ENCODE data around the gene FOXO3. TPM values are rescaled to one million over a fixed set of nuclear protein-coding genes. Genes with fewer than 3 reads are reported as not detected.

Gene FOXO3
- total RNA-seq, 2 donors from 2014 or later: 10.4 to 21.3 TPM

DNA sequence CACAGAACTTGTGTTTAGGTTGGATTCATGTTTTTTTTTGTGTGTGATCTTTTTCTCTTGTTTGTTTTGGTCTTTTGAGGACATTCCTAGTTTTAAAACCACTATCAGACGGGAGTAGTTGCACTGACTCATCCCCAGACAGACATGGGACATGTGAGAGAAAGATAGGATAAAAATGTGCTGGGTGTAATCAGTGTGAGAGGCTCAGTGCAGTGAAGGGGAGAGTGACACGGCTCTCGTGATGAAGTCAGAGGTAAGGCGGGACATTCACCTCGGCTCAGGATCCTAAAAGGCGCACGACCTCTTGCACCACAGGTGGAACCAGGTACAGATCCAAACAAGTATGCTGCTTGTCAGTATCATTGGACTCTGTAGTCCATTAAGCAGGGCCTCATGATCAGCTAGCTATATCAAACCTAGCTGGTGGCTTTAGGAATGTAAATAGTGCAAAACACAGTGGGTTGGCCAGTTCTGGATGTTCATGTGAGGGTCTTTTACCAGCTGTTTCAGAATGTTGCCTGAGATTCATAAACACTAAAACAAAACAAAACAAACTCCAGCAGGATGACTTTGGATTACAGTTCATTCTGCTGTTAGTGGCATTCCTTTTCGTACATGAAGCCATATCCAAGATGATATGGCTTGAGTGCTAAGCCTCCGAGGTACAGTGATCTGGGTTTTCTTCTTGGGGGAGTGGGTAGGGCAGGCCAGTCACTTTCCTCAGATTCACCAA, 18.0 kb downstream of the FOXO3 start:
- H3K9me3 Mint-ChIP-seq: no peaks in the 10 kb centered on the region
- H3K27ac Mint-ChIP-seq: peak overlapping the region; percentile 8
- H3K36me3 Mint-ChIP-seq (ENCODE audit: low read depth): peaks cover 13% of the 10 kb centered on the region
- ATAC-seq (replicated peaks): no peak
- H3K4me1 Mint-ChIP-seq: peaks cover 46% of the 10 kb centered on the region
- H3K4me3 Mint-ChIP-seq: no peak overlapping the region
- no peaks in the 10 kb centered on the region for H3K27me3 Mint-ChIP-seq

DNA sequence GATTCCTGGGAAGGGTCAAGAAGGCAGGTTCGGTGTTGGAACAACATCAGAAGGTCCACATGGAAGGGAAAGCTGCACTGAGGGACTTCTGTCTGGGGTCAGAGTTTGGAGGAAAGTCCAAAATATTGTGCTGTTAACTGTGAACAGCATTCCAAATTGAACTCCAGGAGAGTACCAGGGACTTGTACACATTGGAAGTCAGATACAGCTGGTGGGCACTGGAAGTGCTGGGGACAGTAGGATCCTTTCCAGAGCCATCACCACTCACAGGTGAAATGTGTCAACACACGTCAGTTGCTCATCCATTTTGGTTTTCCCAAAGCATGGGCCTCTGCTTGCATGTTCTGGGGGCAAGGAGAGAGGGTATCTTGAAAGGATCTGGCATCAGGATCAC, 18.6 kb downstream of the FOXO3 start:
- H3K4me3 Mint-ChIP-seq: no peak overlapping the region
- H3K4me1 Mint-ChIP-seq: peaks cover 42% of the 10 kb centered on the region
- no peaks in the 10 kb centered on the region for H3K27me3 Mint-ChIP-seq
- no peaks in the 10 kb centered on the region for H3K9me3 Mint-ChIP-seq
- peaks cover 10% of the 10 kb centered on the region for H3K36me3 Mint-ChIP-seq (ENCODE audit: low read depth)
- no peak for ATAC-seq (replicated peaks)
- no peak overlapping the region for H3K27ac Mint-ChIP-seq

DNA sequence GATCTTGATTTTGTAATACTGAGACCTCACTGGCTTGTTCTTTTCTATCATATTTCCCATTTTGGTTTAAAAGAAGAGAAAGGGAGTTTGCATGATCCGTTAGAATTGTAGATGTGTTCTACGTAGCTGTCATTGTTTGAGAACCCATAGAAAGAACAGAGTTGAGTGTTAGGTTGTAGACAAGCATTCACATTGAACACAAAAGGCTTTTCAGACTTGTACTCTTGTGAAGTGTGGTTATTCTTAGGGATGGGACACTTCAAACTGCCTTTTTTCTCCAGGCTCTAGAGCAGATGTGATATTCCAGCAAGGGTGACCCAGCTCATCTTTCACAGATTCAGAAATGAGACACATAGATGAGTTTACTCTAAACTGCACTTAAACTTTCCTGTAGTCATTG, 19.9 kb downstream of the FOXO3 start:
- peak overlapping the region; percentile 26 for H3K27ac Mint-ChIP-seq
- H3K4me3 Mint-ChIP-seq: peak overlapping the region; percentile 45
- H3K4me1 Mint-ChIP-seq: peaks cover 33% of the 10 kb centered on the region
- peak; percentile 35 for ATAC-seq (replicated peaks)
- H3K9me3 Mint-ChIP-seq: no peaks in the 10 kb centered on the region
- no peaks in the 10 kb centered on the region for H3K27me3 Mint-ChIP-seq
- peaks cover 6% of the 10 kb centered on the region for H3K36me3 Mint-ChIP-seq (ENCODE audit: low read depth)

DNA sequence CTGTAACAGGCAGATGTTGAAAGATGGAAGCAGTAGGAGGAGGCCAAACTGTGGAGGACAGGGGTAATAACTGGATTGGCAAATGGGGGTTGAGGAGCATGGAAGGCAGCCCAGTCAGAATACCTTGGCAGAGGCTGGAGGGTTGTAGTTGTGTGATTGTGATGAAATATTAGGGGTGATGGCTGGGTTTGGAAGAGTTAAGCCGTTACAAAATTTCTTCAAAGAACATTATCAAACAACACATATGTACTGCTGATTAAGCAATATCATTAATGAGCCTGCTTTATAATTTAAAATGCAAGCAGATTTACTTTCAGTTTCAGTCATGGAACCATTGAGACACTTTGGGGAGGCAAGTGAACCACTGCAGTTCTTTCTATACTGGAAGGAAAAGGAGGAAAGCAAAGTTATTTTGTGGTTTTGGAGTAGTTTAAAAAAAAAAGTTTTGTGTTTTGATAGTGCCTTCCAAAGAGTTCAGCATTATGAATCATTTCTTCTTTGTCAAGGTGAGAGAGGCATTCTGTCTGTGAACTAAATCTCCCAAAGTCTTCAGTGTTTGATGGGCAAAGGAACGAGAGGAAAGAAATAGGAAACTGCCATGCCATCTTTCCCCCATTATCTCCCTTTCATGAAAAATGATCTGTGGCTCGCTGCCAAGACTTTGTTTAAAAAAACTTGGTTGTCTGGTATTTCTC, 20.7 kb downstream of the FOXO3 start:
- H3K9me3 Mint-ChIP-seq: no peaks in the 10 kb centered on the region
- ATAC-seq (replicated peaks): peak; percentile 69
- peaks cover 6% of the 10 kb centered on the region for H3K36me3 Mint-ChIP-seq (ENCODE audit: low read depth)
- no peaks in the 10 kb centered on the region for H3K27me3 Mint-ChIP-seq
- peak overlapping the region; percentile 45 for H3K4me3 Mint-ChIP-seq
- H3K4me1 Mint-ChIP-seq: peaks cover 35% of the 10 kb centered on the region
- peak overlapping the region; percentile 26 for H3K27ac Mint-ChIP-seq

DNA sequence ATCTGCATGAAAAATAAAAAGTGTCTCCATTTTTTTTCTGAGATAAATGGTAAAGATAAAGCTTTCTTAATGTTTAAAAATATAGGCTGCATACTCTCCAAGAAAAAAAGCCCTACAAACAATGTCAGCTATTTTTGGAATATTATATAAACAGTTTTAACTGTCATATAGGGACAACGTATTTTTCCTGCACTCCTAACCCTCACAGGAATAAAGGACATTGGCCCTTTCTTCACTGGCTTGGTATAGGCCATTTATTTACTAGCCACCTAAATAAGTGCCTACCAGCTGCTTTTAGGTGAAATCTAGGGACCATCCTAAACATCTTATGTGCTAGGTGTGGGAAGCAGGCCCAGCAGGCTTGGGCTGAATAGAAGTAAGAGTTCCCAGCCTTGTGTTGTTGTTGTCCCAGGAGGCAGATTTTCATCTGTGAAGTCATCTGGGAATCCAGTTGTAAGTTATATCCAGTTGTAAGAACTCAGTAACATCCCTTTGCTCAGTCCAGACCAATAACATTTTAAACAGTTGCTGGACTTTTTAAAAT, 21.3 kb downstream of the FOXO3 start:
- H3K4me1 Mint-ChIP-seq: peaks cover 32% of the 10 kb centered on the region
- H3K9me3 Mint-ChIP-seq: no peaks in the 10 kb centered on the region
- peak overlapping the region; percentile 45 for H3K4me3 Mint-ChIP-seq

DNA sequence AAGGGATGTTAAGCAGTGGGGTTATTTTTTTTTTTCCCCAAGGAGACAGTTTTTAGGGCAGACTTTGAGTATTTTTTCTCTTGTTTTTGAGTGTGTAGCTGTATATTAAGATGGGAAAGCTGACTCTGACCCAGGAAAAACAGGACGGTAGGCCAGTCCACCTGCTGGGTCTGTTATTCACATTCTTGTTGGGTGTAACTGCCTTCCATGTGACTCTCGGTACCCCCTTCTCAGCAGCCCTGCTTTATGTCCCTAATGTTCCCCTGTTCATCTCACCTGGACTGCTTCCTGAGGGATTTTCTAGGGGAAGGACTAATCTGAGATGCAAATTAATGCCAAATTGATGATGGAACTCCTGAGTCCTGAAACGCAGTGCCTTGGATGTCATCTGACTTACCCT, 21.9 kb downstream of the FOXO3 start:
- Mint-ChIP-seq H3K4me1 (peaks cover 38% of the 10 kb centered on the region), H3K27me3 (no peaks in the 10 kb centered on the region), H3K27ac (no peak overlapping the region), H3K4me3 (no peak overlapping the region), H3K36me3 (ENCODE audit: low read depth) (peaks cover 6% of the 10 kb centered on the region), H3K9me3 (no peaks in the 10 kb centered on the region)
- no peak for ATAC-seq (replicated peaks)

More for the DNA sequence above, 21.3 kb downstream of the FOXO3 start:
- no peak overlapping the region for H3K27ac Mint-ChIP-seq
- peaks cover 6% of the 10 kb centered on the region for H3K36me3 Mint-ChIP-seq (ENCODE audit: low read depth)
- H3K27me3 Mint-ChIP-seq: no peaks in the 10 kb centered on the region
- ATAC-seq (replicated peaks): no peak

DNA sequence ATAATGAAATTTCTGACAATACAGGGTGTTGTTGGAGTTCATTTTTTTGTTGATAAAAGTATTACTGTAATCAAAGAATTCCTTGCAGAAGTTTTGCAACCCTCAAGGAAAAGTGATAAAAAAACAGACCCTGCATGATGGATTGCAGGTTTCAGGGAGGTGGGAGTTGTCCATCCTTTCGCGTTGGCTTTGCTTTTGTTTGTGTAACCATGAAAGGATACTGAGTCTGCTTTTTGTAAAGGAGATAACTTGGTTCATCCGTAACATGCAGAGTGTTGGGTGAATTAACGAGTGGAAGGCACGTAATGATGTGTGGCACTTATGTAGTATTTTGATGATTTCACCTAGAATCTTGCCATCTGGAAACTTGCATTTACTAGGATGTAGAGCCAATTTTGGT, 23.6 kb downstream of the FOXO3 start:
- no peaks in the 10 kb centered on the region for H3K9me3 Mint-ChIP-seq
- no peak overlapping the region for H3K4me3 Mint-ChIP-seq
- H3K36me3 Mint-ChIP-seq (ENCODE audit: low read depth): no peaks in the 10 kb centered on the region
- no peaks in the 10 kb centered on the region for H3K27me3 Mint-ChIP-seq
- H3K4me1 Mint-ChIP-seq: peaks cover 42% of the 10 kb centered on the region
- no peak overlapping the region for H3K27ac Mint-ChIP-seq
- no peak for ATAC-seq (replicated peaks)

DNA sequence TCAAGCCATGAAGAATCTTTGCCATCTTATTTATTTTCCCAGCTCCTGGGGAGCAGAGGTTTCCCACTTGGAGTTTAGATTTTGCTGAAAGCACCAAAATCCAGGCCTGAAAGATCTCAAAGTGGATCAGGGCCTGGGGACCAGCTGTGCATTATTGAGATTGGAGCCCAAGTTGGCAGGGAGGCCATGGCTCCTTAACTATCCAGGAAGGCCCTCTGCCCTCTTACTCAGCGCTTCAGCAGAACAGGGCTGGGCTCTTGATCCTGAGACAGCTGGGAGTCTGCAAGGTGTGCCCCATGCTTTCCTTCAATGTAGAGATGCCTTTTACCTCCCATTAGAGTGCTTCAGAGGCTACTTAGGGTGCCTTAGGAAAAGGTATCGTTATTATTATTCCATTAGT, 24.6 kb downstream of the FOXO3 start:
- Mint-ChIP-seq H3K36me3 (ENCODE audit: low read depth) (peaks cover 9% of the 10 kb centered on the region), H3K27ac (no peak overlapping the region), H3K9me3 (no peaks in the 10 kb centered on the region), H3K4me1 (peaks cover 46% of the 10 kb centered on the region), H3K27me3 (no peaks in the 10 kb centered on the region), H3K4me3 (no peak overlapping the region)
- no peak for ATAC-seq (replicated peaks)

DNA sequence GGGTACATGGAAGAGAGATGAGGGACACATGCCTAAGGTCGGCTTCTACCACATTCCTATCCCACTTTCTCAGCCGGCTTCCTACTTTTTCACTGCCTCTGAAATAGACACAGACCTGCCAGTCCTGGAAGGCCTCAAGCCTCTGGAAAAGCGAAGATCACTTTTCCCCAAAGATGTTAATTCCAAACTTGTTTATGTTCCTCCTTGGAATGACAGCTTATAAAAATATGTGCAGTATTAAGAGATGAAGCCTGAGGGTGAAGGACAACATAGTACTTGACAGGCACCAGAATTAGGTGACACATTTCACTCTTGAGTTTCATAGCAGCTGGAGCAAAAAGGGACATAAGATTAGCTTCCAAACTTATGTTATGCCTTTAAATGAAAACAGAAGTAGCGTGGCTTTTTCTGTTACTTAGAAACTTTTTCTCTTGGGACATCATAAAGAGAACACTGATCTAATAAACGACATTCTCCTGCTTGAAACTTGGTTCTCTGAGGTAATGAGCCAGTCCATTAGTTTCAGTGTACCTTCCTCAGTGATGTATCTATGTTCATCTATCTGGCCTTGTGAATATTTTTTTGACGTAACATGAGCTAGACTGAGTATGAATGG, 25.3 kb downstream of the FOXO3 start:
- H3K27me3 Mint-ChIP-seq: no peaks in the 10 kb centered on the region
- no peak overlapping the region for H3K27ac Mint-ChIP-seq
- H3K4me3 Mint-ChIP-seq: no peak overlapping the region
- H3K9me3 Mint-ChIP-seq: no peaks in the 10 kb centered on the region
- ATAC-seq (replicated peaks): no peak
- H3K36me3 Mint-ChIP-seq (ENCODE audit: low read depth): peaks cover 10% of the 10 kb centered on the region
- peaks cover 42% of the 10 kb centered on the region for H3K4me1 Mint-ChIP-seq

DNA sequence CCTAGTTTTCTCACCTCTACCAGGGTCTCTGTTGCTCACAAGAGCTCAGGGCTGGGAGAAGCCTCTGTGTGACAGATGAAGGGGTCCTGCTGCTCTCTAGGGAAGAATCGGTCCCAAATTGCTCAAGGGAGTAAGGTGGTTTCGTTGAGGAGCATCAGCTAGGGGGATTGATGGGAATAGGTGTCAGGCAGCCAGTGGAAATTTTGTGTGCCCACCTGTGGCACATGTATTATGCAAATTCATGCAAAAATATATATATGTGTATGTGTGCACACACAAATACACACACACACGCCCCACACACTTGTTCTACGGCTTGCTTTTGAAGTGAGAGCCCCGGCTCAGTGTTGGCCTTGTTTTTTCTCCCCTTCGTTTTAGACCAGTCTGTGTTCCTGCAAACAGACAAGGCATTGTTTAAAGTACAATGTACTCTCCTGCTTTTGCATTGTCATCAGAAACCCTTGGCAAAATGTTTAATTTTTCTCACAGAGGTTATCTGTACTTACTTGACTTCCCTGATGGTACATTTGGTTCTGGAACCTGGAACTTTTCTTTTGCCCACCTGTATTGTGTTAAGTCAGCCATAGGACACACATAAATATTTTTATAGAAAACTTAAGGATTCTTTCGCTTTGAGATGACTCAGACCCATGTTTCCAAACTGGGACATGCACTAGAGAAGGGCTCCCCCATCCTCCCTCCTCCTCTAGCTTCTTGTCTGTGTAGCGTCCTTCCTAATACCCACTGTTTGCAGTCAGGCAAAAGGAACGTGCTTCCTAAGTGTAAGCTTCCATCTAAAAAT, 26.7 kb downstream of the FOXO3 start:
- Mint-ChIP-seq H3K36me3 (ENCODE audit: low read depth) (peaks cover 10% of the 10 kb centered on the region), H3K27me3 (no peaks in the 10 kb centered on the region), H3K27ac (no peak overlapping the region), H3K4me3 (no peak overlapping the region), H3K4me1 (peaks cover 48% of the 10 kb centered on the region), H3K9me3 (no peaks in the 10 kb centered on the region)
- no peak for ATAC-seq (replicated peaks)

DNA sequence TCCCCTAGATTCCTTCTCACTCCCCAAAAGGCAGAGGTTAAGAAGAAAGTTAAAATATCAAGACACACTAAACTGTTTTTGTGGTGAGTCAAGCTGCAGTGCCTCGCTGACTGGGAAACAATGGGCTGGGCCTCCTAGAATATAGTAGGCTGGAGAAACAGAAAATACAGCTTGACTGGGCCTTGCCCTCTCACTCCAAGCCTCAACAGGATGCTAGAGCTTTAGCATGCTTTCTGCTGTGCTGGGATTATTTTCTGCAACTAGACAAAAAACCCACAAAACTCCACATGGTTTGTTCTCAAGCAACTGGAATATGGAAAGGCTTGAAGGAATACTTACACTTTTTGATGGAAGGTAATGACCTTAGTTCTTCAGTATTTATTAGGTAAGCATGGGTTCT, 27.9 kb downstream of the FOXO3 start:
- Mint-ChIP-seq H3K27ac (peak overlapping the region; percentile 59), H3K4me1 (peaks cover 50% of the 10 kb centered on the region), H3K4me3 (peak overlapping the region; percentile 46), H3K9me3 (no peaks in the 10 kb centered on the region), H3K27me3 (no peaks in the 10 kb centered on the region), H3K36me3 (ENCODE audit: low read depth) (peaks cover 10% of the 10 kb centered on the region)
- ATAC-seq (replicated peaks): peak; percentile 51

DNA sequence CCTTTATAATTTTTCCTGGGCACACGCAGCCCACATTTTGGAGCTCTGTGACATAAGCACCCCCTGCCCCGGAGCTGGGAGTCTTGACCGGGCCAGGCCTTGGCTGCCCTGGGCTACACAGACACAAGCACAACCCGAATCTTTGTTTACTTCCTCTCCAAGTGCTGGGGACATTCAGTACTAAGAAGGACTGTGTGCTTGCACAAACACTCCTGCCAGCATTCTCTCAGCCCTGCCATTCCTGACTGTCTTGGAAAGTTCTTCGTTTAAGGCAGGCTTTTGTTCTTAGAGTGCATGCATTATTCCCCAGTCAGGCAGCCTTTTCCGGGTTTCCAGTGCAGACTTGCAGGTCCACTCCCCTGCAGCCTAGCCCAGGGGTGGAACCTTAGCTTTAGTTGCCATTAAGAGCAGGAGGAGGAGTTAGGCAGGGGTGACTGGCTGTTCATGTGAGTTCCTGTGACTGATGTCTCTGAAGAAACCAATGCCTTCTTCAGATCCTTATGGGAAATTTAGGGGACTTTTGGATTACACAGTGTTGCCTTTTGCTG, 28.6 kb downstream of the FOXO3 start:
- peak; percentile 53 for ATAC-seq (replicated peaks)
- Mint-ChIP-seq H3K27me3 (no peaks in the 10 kb centered on the region), H3K36me3 (ENCODE audit: low read depth) (peaks cover 10% of the 10 kb centered on the region), H3K9me3 (no peaks in the 10 kb centered on the region), H3K27ac (no peak overlapping the region), H3K4me1 (peaks cover 50% of the 10 kb centered on the region), H3K4me3 (peak overlapping the region; percentile 46)

DNA sequence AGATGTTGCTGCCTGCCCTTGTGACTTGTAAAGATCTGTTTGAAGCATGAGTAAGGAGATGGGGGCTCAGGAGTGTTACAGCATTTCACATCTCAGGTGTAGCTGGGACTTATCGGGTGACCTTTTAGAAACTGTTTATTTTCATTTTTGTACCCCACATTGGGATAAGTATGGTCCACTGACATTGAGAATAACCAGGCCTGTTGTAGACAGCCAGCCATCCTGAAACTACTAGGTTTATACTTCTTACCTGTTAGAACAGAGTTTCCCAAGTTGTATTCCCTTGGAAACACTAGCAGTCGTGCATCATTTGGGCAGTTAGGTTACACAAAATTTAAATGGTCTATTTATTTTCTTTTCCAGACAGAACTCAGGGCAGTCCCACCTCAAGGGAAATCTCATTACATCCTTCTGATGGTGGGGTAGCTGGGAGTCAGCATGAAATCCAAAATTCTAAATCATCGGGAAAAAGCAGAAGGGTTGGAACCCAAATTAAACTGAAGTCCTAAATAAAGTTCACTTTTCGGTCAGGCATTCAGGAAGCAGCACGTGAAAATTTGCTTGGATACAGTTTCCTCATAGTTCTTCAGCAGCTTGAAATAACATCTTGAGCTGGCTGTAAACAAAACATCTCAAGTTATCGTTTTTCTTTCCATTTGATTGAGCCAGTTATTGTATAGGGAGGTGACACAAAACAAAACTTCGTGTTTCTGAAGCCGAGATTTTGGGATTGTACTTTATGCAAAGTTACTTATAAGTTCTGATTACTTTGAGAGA, 30.5 kb downstream of the FOXO3 start:
- H3K27ac Mint-ChIP-seq: no peak overlapping the region
- peaks cover 10% of the 10 kb centered on the region for H3K36me3 Mint-ChIP-seq (ENCODE audit: low read depth)
- H3K4me1 Mint-ChIP-seq: peaks cover 51% of the 10 kb centered on the region
- no peak for ATAC-seq (replicated peaks)
- no peaks in the 10 kb centered on the region for H3K27me3 Mint-ChIP-seq
- no peaks in the 10 kb centered on the region for H3K9me3 Mint-ChIP-seq
- peak overlapping the region; percentile 14 for H3K4me3 Mint-ChIP-seq
